Fibroblast of lung (primary cell): Measurements from ENCODE around the gene CHST3. TPM values are rescaled to one million over a fixed set of nuclear protein-coding genes. Genes with fewer than 3 reads are reported as not detected.
"Not testable (repeated sequence)": the region's sequence is repeated elsewhere in the genome, so short reads cannot be mapped to it uniquely, and the experiment has no call there.

Source experiments
- DNase-seq, 2 donors: peaks; one replicate each; pipeline versions ENCODE4 v3.0.0 to v3.0.0-alpha.2; 2010; ENCODE audit warnings: low read depth in 2 of 2
- H2AFZ ChIP-seq: 2 replicates; pipeline ENCODE4 v1.5.1; 2012; ENCODE audit warnings: low read length, control low read depth, inconsistent platforms
- H3K27ac ChIP-seq: 2 replicates; pipeline ENCODE4 v1.5.1; 2011; ENCODE audit warnings: low read length, control low read depth; ENCODE audit not compliant: insufficient read depth
- H3K27me3 ChIP-seq: 2 replicates; pipeline ENCODE4 v1.5.1; 2011; ENCODE audit warnings: mild to moderate bottlenecking, low read length; ENCODE audit not compliant: control insufficient read depth, insufficient read depth
- H3K36me3 ChIP-seq: 2 replicates; pipeline ENCODE4 v1.5.1; 2011; ENCODE audit warnings: low read length; ENCODE audit not compliant: control insufficient read depth, insufficient read depth
- H3K4me1 ChIP-seq: 2 replicates; pipeline ENCODE4 v1.5.1; 2011; ENCODE audit warnings: low read length; ENCODE audit not compliant: control insufficient read depth, insufficient read depth; ENCODE audit errors: extremely low read depth
- H3K4me2 ChIP-seq: 2 replicates; pipeline ENCODE4 v1.5.1; 2011; ENCODE audit warnings: low read length, control low read depth; ENCODE audit not compliant: insufficient read depth; ENCODE audit errors: extremely low read depth
- H3K4me3 ChIP-seq, 4 experiments: fragments of 200-600 bp in 1 of 4; sonication (generic) in 1 of 4; replicated peaks in 1 of 4; 2 replicates each; pipeline ENCODE4 v1.5.1; 2011 to 2016; ENCODE audit warnings: low read length in 4 of 4, low read depth in 3 of 4, mild to moderate bottlenecking in 3 of 4, control low read depth in 2 of 4, inconsistent platforms in 1 of 4, mixed read lengths in 1 of 4; ENCODE audit not compliant: insufficient read depth in 1 of 4; ENCODE audit errors: control extremely low read depth in 1 of 4
- H3K79me2 ChIP-seq: 2 replicates; pipeline ENCODE4 v1.5.1; 2012; ENCODE audit warnings: mild to moderate bottlenecking, low read length, inconsistent platforms; ENCODE audit not compliant: control insufficient read depth, insufficient read depth
- H3K9ac ChIP-seq: 2 replicates; pipeline ENCODE4 v1.5.1; 2011; ENCODE audit warnings: mild to moderate bottlenecking, low read length, control low read depth; ENCODE audit not compliant: insufficient read depth
- H3K9me3 ChIP-seq: 2 replicates; pipeline ENCODE4 v1.5.1; 2012; ENCODE audit warnings: low read depth, low read length; ENCODE audit not compliant: control insufficient read depth, insufficient read depth
- H4K20me1 ChIP-seq: 2 replicates; pipeline ENCODE4 v1.5.1; 2011; ENCODE audit warnings: low read length; ENCODE audit not compliant: control insufficient read depth, insufficient read depth; ENCODE audit errors: extremely low read depth
- CTCF ChIP-seq, 2 donors: IDR thresholded peaks in 1 of 2; conservative IDR thresholded peaks in 1 of 2; 1 replicate in 1 of 2; 2 replicates in 1 of 2; pipeline ENCODE4 v1.5.1; 2011 to 2012; ENCODE audit warnings: low read length in 2 of 2, control low read depth in 1 of 2, inconsistent platforms in 1 of 2, low read depth in 1 of 2, mild to moderate bottlenecking in 1 of 2
- EZH2 ChIP-seq: IDR thresholded peaks from 2 replicates; pipeline ENCODE4 v1.5.1; 2012; ENCODE audit warnings: low read length, control low read depth, mild to moderate bottlenecking; ENCODE audit errors: missing control alignments
- polyA plus RNA-seq, 2 donors: library from polyadenylated mRNA; depleted of rRNA in 1 of 2; stranded (reverse) in 1 of 2; unstranded in 1 of 2; fragments of >200 nt; gene quantifications; 2 replicates each; pipeline ENCODE4 v1.2.1, GENCODE V29; 2011 to 2012; ENCODE audit warnings: missing spikeins in 1 of 2
- total RNA-seq: library from RNA; depleted of rRNA; stranded (reverse); fragments of >200 nt; gene quantifications from 2 replicates; pipeline ENCODE4 v1.2.1, GENCODE V29; 2014

CHST3 gene
- total and polyA plus RNA-seq, 2 donors (not counting 1 experiment from before 2014, with no cell fraction given), result 9.1 to 29.9 TPM

- no peak overlapping the region for H3K4me3 ChIP-seq
- no peaks in the 10 kb centered on the region for H3K27me3 ChIP-seq
- H3K36me3 ChIP-seq, result peaks cover 2% of the 10 kb centered on the region
- DNase-seq, result peak; percentile 53 to 82
- peaks cover 31% of the 10 kb centered on the region for H3K4me1 ChIP-seq
- H4K20me1 ChIP-seq, result no peaks in the 10 kb centered on the region
- H3K9ac ChIP-seq, result no peak overlapping the region
- TF ChIP-seq CTCF (conservative IDR thresholded peaks at IDR 0.05 in 1 of 2, IDR thresholded peaks at IDR 0.05 in 1 of 2; ENCODE audit: low read depth in 1 of 2, low read length in 2 of 2), result no peak
- no peak for TF ChIP-seq EZH2
- H3K4me2 ChIP-seq, result no peak overlapping the region
- H3K9me3 ChIP-seq, result no peaks in the 10 kb centered on the region
- H2AFZ ChIP-seq, result no peak overlapping the region
- peak overlapping the region; percentile 53 for H3K27ac ChIP-seq
- H3K79me2 ChIP-seq, result peaks cover 55% of the 10 kb centered on the region
Observed at GRCh38 chr10:71974489-71975021, 10.4 kb downstream of the CHST3 start.

- Histone ChIP-seq H3K4me1 (peaks cover 38% of the 10 kb centered on the region), H3K36me3 (peaks cover 2% of the 10 kb centered on the region), H3K27me3 (no peaks in the 10 kb centered on the region), H2AFZ (no peak overlapping the region), H3K79me2 (peaks cover 54% of the 10 kb centered on the region), H3K4me3 (no peak overlapping the region), H3K27ac (peak overlapping the region; percentile 63), H3K4me2 (peak overlapping the region; percentile 69), H3K9ac (no peak overlapping the region), H3K9me3 (no peaks in the 10 kb centered on the region), H4K20me1 (no peaks in the 10 kb centered on the region)
- DNase-seq, result no peak
- TF ChIP-seq EZH2 (no peak), CTCF (conservative IDR thresholded peaks at IDR 0.05 in 1 of 2, IDR thresholded peaks at IDR 0.05 in 1 of 2; ENCODE audit: low read depth in 1 of 2, low read length in 2 of 2) (no peak)
Observed at GRCh38 chr10:71975087-71975870, 11.1 kb downstream of the CHST3 start.

GRCh38 chr10:71975871-71976725 lies 11.9 kb downstream of the CHST3 start:
- H3K79me2 ChIP-seq, result peaks cover 50% of the 10 kb centered on the region
- peak overlapping the region; percentile 69 for H3K4me2 ChIP-seq
- peak overlapping the region in 1 of 4 experiments; percentile 8 for H3K4me3 ChIP-seq
- no peaks in the 10 kb centered on the region for H4K20me1 ChIP-seq
- H3K27me3 ChIP-seq, result no peaks in the 10 kb centered on the region
- DNase-seq, result peak; percentile 84 to 94
- H3K9ac ChIP-seq, result no peak overlapping the region
- H3K36me3 ChIP-seq, result peaks cover 2% of the 10 kb centered on the region
- H3K27ac ChIP-seq, result peak overlapping the region; percentile 63
- H3K4me1 ChIP-seq, result peaks cover 46% of the 10 kb centered on the region
- no peaks in the 10 kb centered on the region for H3K9me3 ChIP-seq
- TF ChIP-seq CTCF (conservative IDR thresholded peaks at IDR 0.05 in 1 of 2, IDR thresholded peaks at IDR 0.05 in 1 of 2; ENCODE audit: low read depth in 1 of 2, low read length in 2 of 2), result no peak
- H2AFZ ChIP-seq, result no peak overlapping the region

- H3K9ac ChIP-seq, H3K27me3 ChIP-seq, H3K9me3 ChIP-seq, H3K4me2 ChIP-seq, H3K4me3 ChIP-seq, H3K36me3 ChIP-seq, H3K27ac ChIP-seq, DNase-seq, H2AFZ ChIP-seq, H4K20me1 ChIP-seq: not testable (repeated sequence)
- Histone ChIP-seq H3K79me2 (peaks cover 44% of the 10 kb centered on the region), H3K4me1 (peaks cover 57% of the 10 kb centered on the region)
Observed at GRCh38 chr10:71977614-71977903, 13.4 kb downstream of the CHST3 start.
